H1 (cell line): Measurements from ENCODE around the gene YRDC.

ENCODE experiments used
- EP300 ChIP-seq, 2 experiments: IDR thresholded peaks; 1 replicate in 1 of 2; 2 replicates in 1 of 2; pipeline ENCODE4 v1.6.1; 2011 to 2012; ENCODE audit warnings: low read depth in 2 of 2, low read length in 2 of 2, mild to moderate bottlenecking in 2 of 2, borderline replicate concordance in 1 of 2, inconsistent platforms in 1 of 2, moderate library complexity in 1 of 2
- EZH2 ChIP-seq: fragments of 200-600 bp; sonication (generic); IDR thresholded peaks from 2 replicates; pipeline ENCODE4 v1.7.1; 2012; ENCODE audit warnings: low read depth, mild to moderate bottlenecking, moderate library complexity, low read length, inconsistent platforms; ENCODE audit not compliant: severe bottlenecking
- JUN ChIP-seq: IDR thresholded peaks from 2 replicates; pipeline ENCODE4 v1.6.1; 2011; ENCODE audit warnings: low read depth, mild to moderate bottlenecking, improper control_type of control experiment, low read length
- POLR2A ChIP-seq, 2 experiments: IDR thresholded peaks; 1 replicate in 1 of 2; 2 replicates in 1 of 2; pipeline ENCODE4 v1.6.1; 2011; ENCODE audit warnings: low read depth in 2 of 2, low read length in 2 of 2, mild to moderate bottlenecking in 2 of 2; ENCODE audit errors: control extremely low read depth in 1 of 2
- RXRA ChIP-seq: IDR thresholded peaks from 2 replicates; pipeline ENCODE4 v1.6.1; 2011; ENCODE audit warnings: low read depth, mild to moderate bottlenecking, low read length, moderate library complexity; ENCODE audit not compliant: insufficient read depth
- ZNF274 ChIP-seq: IDR thresholded peaks from 2 replicates; pipeline ENCODE4 v1.7.0; 2012; ENCODE audit warnings: low read length, borderline replicate concordance; ENCODE audit errors: extremely low read depth
- TF ChIP-seq, protein P1 (sequence below), 3 experiments: IDR thresholded peaks; 1 replicate in 2 of 3; 2 replicates in 1 of 3; pipeline versions ENCODE4 v1.5.1 to v1.6.1; 2011; ENCODE audit warnings: low read length in 3 of 3, mild to moderate bottlenecking in 3 of 3, inconsistent platforms in 2 of 3, low read depth in 1 of 3, moderate library complexity in 1 of 3; ENCODE audit not compliant: insufficient read depth in 1 of 3; ENCODE audit errors: control extremely low read depth in 1 of 3
- TF ChIP-seq, protein P2 (sequence below): IDR thresholded peaks from 2 replicates; pipeline ENCODE4 v1.6.1; 2012; ENCODE audit warnings: inconsistent platforms

DNA sequence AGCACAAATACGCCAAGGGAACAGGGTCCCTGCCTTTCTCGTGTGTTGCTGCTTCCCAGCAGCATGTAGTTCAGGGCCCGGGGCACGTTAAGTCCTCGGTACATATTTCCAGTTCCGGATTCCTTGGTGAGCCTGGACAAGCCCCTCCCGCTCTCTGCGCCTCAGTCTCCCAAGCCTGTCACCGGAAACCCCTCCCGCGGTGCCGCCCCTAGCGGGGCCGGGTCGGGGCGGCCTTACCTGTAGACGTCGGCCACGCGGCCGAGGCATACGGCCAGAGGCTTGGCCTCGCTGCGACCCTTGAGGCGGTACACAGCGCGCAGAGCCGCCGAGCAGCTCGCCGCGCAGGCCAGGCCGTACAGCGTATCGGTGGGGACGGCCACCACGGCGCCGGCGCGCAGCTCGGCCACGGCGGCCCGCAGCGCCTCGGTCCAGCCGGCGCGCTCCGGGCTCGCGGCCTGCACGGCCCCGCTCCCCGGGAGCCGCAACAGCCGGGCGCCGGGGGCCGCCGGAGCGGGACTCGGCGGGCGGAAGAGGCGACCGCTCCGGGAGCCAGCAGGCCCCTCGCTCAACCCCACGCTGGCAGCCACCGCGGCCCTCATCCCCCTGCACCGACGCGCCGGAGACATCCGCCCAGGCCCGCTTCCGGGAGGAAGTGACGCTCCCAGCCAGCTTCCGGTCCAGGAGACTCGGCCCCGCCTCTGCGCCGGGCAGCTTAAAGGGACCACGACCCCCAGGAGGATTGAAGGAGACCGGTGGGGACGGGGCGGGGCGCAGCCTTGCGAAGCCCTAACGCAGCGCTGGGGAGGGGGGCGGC lies at the start of gene YRDC, which contains the start of gene C1orf122:
- TF ChIP-seq JUN (no peak), RXRA (no peak), EP300 (IDR thresholded peaks at IDR 0.05; ENCODE audit: borderline replicate concordance in 1 of 2, low read depth in 2 of 2, low read length in 2 of 2) (no peak), ZNF274 (no peak), POLR2A (IDR thresholded peaks at IDR 0.05; ENCODE audit: control extremely low read depth in 1 of 2, low read depth in 2 of 2, low read length in 2 of 2) (peak; percentile 93), EZH2 (no peak)
- TF ChIP-seq, protein P1, sequence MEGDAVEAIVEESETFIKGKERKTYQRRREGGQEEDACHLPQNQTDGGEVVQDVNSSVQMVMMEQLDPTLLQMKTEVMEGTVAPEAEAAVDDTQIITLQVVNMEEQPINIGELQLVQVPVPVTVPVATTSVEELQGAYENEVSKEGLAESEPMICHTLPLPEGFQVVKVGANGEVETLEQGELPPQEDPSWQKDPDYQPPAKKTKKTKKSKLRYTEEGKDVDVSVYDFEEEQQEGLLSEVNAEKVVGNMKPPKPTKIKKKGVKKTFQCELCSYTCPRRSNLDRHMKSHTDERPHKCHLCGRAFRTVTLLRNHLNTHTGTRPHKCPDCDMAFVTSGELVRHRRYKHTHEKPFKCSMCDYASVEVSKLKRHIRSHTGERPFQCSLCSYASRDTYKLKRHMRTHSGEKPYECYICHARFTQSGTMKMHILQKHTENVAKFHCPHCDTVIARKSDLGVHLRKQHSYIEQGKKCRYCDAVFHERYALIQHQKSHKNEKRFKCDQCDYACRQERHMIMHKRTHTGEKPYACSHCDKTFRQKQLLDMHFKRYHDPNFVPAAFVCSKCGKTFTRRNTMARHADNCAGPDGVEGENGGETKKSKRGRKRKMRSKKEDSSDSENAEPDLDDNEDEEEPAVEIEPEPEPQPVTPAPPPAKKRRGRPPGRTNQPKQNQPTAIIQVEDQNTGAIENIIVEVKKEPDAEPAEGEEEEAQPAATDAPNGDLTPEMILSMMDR (IDR thresholded peaks at IDR 0.05; ENCODE audit: control extremely low read depth in 1 of 3, insufficient read depth in 1 of 3, low read depth in 1 of 3, low read length in 3 of 3) = no peak
- TF ChIP-seq, protein P2, sequence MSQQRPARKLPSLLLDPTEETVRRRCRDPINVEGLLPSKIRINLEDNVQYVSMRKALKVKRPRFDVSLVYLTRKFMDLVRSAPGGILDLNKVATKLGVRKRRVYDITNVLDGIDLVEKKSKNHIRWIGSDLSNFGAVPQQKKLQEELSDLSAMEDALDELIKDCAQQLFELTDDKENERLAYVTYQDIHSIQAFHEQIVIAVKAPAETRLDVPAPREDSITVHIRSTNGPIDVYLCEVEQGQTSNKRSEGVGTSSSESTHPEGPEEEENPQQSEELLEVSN = no peak
